Germinal center (tissue), 1 donor: ENCODE measurements around the gene IL37.

ENCODE experiments used
- DNase-seq: peaks from one replicate; pipeline ENCODE4 v3.0.0; 2012; ENCODE audit warnings: mixed read lengths, low spot score

IL37 gene

GRCh38 chr2:112960230-112960825 lies 49.4 kb downstream of the IL37 start:
- DNase-seq = no peak

DNA sequence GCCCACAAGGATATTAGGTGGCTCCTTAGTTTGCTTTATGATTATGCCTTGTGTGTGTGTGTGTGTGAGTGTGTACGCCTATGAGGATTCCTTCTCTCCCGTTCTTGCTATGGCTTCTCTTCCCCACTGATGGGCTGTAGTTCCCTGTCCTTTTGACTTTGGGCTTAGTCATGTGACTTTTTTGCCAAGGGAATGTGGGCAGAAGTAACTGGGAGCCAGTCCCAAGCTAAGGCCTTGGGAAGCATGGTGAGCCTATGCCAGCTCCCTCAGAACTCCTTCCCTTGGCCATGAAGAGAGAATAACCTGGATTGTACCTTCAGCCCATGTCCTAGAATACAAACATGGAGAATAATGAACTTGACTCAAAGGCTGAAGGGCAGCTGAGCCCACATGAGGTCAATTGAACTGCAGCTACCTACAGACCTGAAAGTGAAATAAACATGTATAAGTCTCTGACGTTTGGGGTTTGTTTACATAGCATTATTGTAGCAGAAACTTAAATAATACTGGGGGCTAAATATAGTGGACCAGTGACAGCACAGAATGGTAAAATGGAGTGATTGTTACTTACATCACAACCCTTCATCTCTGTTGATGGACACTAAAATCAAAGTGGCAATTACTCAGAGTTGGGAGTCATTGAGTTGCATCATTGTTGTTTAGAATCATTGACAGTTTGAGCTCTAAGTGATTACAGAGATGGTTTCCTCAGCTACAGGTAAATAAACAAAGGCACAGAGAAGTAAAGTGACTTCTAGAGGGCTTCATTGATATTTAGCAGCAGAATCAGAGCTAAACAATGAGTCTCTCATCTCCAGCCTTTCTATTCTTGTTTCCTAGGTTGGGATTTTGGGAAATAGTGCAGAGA lies 51.6 kb downstream of the IL37 start:
- DNase-seq = no peak

DNA sequence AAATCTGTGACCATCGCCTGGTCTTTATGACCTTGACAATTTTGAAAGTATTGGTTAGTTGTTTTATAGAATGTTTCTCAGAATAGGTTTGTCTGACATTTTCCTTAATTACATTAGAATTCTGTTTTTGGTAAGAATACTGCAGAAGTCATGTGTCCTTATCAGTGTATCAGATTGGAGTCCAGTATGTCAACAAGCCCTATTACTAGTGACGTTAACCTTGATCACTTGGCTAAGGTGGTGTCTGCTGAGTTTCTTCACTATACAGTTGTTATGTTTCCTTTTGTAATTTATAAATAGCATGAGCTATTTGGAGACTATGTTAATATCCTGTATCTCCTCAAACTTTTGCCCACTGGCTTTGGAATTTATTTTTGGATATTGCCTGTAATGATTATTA lies 56.1 kb downstream of the IL37 start:
- DNase-seq = no peak
